ENCODE results near the gene IQCM.

DNA sequence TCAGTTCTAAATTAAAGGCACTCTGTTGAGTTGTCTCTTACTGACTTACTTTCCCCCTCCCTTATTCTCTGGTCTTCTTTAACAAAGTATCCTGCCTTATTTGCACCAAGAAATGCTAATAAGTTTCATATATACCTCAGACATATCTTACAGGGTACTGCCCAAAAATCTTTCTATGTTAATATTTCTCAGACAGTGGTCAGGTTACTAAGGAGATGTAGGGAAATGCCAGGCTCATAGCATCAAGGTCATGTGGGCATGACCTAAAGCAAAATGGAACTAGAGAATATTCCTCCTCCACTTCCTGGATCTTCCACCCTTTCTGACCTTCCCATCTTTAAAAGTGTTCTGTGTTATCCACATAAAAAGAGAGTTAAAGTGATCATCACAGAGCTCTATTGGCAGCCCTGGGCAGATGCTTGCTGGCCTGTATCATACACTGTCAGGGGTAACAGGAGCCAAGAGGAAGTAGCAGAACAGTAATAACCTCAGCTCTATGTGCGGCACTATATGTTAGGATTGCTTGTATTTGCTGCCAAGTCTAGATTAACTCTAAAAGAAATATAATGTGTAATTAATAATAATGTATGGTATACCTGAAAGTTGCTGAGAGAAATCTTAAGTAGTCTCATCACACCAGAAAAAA lies 74.3 kb downstream of the IQCM start:
- TF ChIP-seq CTCF (IDR thresholded peaks at IDR 0.05) (no peak), POLR2A (IDR thresholded peaks at IDR 0.05) (no peak)
